Measurements from ENCODE around the gene NTN3.

- TF ChIP-seq CTCF (IDR thresholded peaks at IDR 0.05) (no peak), POLR2A (IDR thresholded peaks at IDR 0.05) (no peak)
Observed at GRCh38 chr16:2468725-2469398, 2.2 kb upstream of the NTN3 start.
